Activated naive CD4-positive, alpha-beta T cell (primary cell): ENCODE measurements around the gene SH2D1B.
"Not testable (repeated sequence)": the region's sequence is repeated elsewhere in the genome, so short reads cannot be mapped to it uniquely, and the experiment has no call there.

ENCODE experiments used
- DNase-seq, 4 experiments: peaks; one replicate each; lab custom pipeline; 2025; lab: John Stamatoyannopoulos, UW

SH2D1B gene

GRCh38 chr1:162412002-162412401 lies at the start of gene SH2D1B:
SH2D1B (minus strand) TSS chr1:162412136; CDS start chr1:162412016, 120 bp downstream.
- no peak for DNase-seq

GRCh38 chr1:162458236-162458635 lies 46.3 kb upstream of the SH2D1B start:
- DNase-seq: no peak

- no peak for DNase-seq
These were observed 44.4 kb upstream of the SH2D1B start for GRCh38 chr1:162456323-162456722.

GRCh38 chr1:162454361-162454760 lies 42.4 kb upstream of the SH2D1B start:
- DNase-seq: not testable (repeated sequence)

GRCh38 chr1:162446946-162447345 lies 35.0 kb upstream of the SH2D1B start:
- DNase-seq: no peak

- no peak for DNase-seq
These were observed 33.0 kb upstream of the SH2D1B start for GRCh38 chr1:162444903-162445302.

- not testable (repeated sequence) for DNase-seq
These were observed 21.2 kb upstream of the SH2D1B start for GRCh38 chr1:162432977-162433713.

GRCh38 chr1:162430583-162430982 lies 18.6 kb upstream of the SH2D1B start:
- DNase-seq: no peak

- DNase-seq: no peak
These were observed 10.9 kb upstream of the SH2D1B start for GRCh38 chr1:162422662-162423375.

GRCh38 chr1:162421258-162422164 lies 9.6 kb upstream of the SH2D1B start:
- DNase-seq: no peak

- no peak for DNase-seq
These were observed 8.2 kb upstream of the SH2D1B start for GRCh38 chr1:162420120-162420519.

- not testable (repeated sequence) for DNase-seq
These were observed 7.6 kb upstream of the SH2D1B start for GRCh38 chr1:162419450-162419931.

GRCh38 chr1:162418584-162418983 lies 6.6 kb upstream of the SH2D1B start:
- DNase-seq: not testable (repeated sequence)

GRCh38 chr1:162417650-162418049 lies 5.7 kb upstream of the SH2D1B start:
- no peak for DNase-seq

- no peak for DNase-seq
These were observed 5.0 kb upstream of the SH2D1B start for GRCh38 chr1:162416909-162417308.

- DNase-seq: no peak
These were observed 4.3 kb upstream of the SH2D1B start for GRCh38 chr1:162416215-162416614.

GRCh38 chr1:162407539-162407938 lies 4.4 kb downstream of the SH2D1B start:
- no peak for DNase-seq

- DNase-seq: no peak
These were observed 5.1 kb downstream of the SH2D1B start for GRCh38 chr1:162406811-162407210.

- DNase-seq: no peak
These were observed 6.1 kb downstream of the SH2D1B start for GRCh38 chr1:162405800-162406199.

GRCh38 chr1:162404550-162405160 lies 7.3 kb downstream of the SH2D1B start:
- no peak for DNase-seq

GRCh38 chr1:162400790-162401355 lies 11.1 kb downstream of the SH2D1B start:
- no peak for DNase-seq
